Lower leg skin (tissue), 4 donors: ENCODE measurements around the gene ESPL1. TPM values are rescaled to one million over a fixed set of nuclear protein-coding genes. Genes with fewer than 3 reads are reported as not detected.

ENCODE experiments used
- DNase-seq, 2 donors: peaks; one replicate each; pipeline ENCODE4 v3.0.0-alpha.2; 2019; ENCODE audit warnings: low spot score in 2 of 2
- H3K4me3 ChIP-seq: fragments of 200-600 bp; sonication (generic); 2 replicates; pipeline ENCODE4 v1.5.1; 2017; ENCODE audit warnings: mild to moderate bottlenecking, low read depth; ENCODE audit not compliant: poor library complexity, severe bottlenecking
- CTCF ChIP-seq, 3 donors: fragments of 450-650 bp; IDR thresholded peaks; one replicate each; pipeline ENCODE4 v1.5.1; 2016; ENCODE audit warnings: antibody characterized with exemption in 3 of 3, mild to moderate bottlenecking in 3 of 3, moderate library complexity in 2 of 3
- POLR2A ChIP-seq, 2 donors: fragments of 450-650 bp; IDR thresholded peaks; one replicate each; pipeline ENCODE4 v1.6.1; 2016 to 2017; ENCODE audit warnings: antibody characterized with exemption in 2 of 2, mild to moderate bottlenecking in 1 of 2, moderate library complexity in 1 of 2
- WGBS, 2 donors: methylation state at CpG; one replicate each; pipeline ENCODE4 v1.1.5; 2018; 5-methylcytosine and 5-hydroxymethylcytosine counted together
- intact Hi-C: fragments of 100-400 bp; cut with DNase I; formaldehyde crosslinking; loops from one replicate; pipeline ENCODE4 v1.15.0; 2023; ENCODE audit warnings: low total_unique reads
- total RNA-seq, 4 donors: library from RNA; depleted of rRNA; stranded (reverse); fragments of >200 nt; gene quantifications; one replicate each; pipeline ENCODE4 v1.1.0, GENCODE V29; 2016

ESPL1 gene
- total RNA-seq, 4 donors from 2014 or later: 4.7 to 13.6 (median 5.8) TPM

GRCh38 chr12:53233671-53234121 is 34.4 kb upstream of the ESPL1 start:
- intact Hi-C loops: no loop called here
- TF ChIP-seq CTCF (IDR thresholded peaks at IDR 0.05) (no peak), POLR2A (IDR thresholded peaks at IDR 0.05) (no peak)
- H3K4me3 ChIP-seq: no peak overlapping the region
- WGBS, 2 donors: 5 to 20% methylated on average over 4 to 7 of the region's 7 CpGs
- DNase-seq: peak in 1 of 2 donors; percentile 86

GRCh38 chr12:53234271-53234914 is 33.7 kb upstream of the ESPL1 start:
- WGBS, 2 donors: 1 to 2% methylated on average over 12 of the region's 12 CpGs
- intact Hi-C loops: no loop called here
- peak in 1 of 2 donors; percentile 92 for DNase-seq
- no peak overlapping the region for H3K4me3 ChIP-seq
- TF ChIP-seq CTCF (IDR thresholded peaks at IDR 0.05): no peak
- no peak for TF ChIP-seq POLR2A (IDR thresholded peaks at IDR 0.05)

- TF ChIP-seq POLR2A (IDR thresholded peaks at IDR 0.05): no peak
- TF ChIP-seq CTCF (IDR thresholded peaks at IDR 0.05): no peak
- 30 to 39% methylated on average over 3 of the region's 3 CpGs for WGBS, 2 donors
- DNase-seq: no peak
- no peak overlapping the region for H3K4me3 ChIP-seq
- intact Hi-C loops: no loop called here
Measured at GRCh38 chr12:53235164-53235563, 32.9 kb upstream of the ESPL1 start.

- DNase-seq: no peak
Measured at GRCh38 chr12:53235742-53236442, 32.2 kb upstream of the ESPL1 start.

GRCh38 chr12:53236443-53237111 is 31.5 kb upstream of the ESPL1 start:
- WGBS, 2 donors: 63 to 86% methylated on average over 1 of the region's 1 CpG
- DNase-seq: no peak
- no peak overlapping the region for H3K4me3 ChIP-seq
- intact Hi-C loops: no loop called here
- TF ChIP-seq POLR2A (IDR thresholded peaks at IDR 0.05) (no peak), CTCF (IDR thresholded peaks at IDR 0.05) (no peak)

More at GRCh38 chr12:53235742-53236442, 32.2 kb upstream of the ESPL1 start:
- no peak for TF ChIP-seq CTCF (IDR thresholded peaks at IDR 0.05)
- no peak for TF ChIP-seq POLR2A (IDR thresholded peaks at IDR 0.05)
- 44 to 50% methylated on average over 9 of the region's 9 CpGs for WGBS, 2 donors
- H3K4me3 ChIP-seq: no peak overlapping the region
- intact Hi-C loops: no loop called here
